NCI-H128 (cell line): ENCODE results near the gene SMAD1.
"Not testable (repeated sequence)": the region's sequence is repeated elsewhere in the genome, so short reads cannot be mapped to it uniquely, and the experiment has no call there.

Experiments used
- DNase-seq: peaks from one replicate; lab custom pipeline; 2025; ENCODE audit not compliant: unreplicated experiment; lab: John Stamatoyannopoulos, UW

SMAD1 gene

DNA sequence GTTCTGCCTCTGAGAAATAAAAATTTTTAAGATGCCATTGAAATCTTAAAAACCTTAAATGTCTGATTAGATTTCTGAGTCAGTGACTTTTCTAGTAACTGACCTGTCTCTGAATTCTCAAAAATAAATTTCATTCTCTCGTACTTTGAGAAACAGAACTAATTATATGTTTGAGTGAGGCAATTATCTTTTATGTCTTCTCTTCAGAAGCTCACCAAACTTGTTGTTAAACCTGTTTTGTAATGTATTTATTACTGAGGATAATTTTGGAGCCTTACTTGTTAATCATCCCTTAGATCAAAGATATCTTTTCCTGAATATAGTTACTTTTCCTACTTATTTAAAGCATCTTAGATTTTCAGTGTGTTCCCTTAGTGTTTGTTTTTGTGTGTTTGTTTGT is 73.0 kb downstream of the SMAD1 start:
- no peak for DNase-seq

DNA sequence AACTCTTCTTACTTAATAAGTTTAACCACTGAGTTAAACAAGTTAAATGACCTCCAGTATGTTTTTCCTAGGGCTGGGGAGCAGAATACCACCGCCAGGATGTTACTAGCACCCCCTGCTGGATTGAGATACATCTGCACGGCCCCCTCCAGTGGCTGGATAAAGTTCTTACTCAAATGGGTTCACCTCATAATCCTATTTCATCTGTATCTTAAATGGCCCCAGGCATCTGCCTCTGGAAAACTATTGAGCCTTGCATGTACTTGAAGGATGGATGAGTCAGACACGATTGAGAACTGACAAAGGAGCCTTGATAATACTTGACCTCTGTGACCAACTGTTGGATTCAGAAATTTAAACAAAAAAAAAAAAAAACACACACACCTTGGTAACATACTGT is 76.1 kb downstream of the SMAD1 start:
- DNase-seq, result no peak

DNA sequence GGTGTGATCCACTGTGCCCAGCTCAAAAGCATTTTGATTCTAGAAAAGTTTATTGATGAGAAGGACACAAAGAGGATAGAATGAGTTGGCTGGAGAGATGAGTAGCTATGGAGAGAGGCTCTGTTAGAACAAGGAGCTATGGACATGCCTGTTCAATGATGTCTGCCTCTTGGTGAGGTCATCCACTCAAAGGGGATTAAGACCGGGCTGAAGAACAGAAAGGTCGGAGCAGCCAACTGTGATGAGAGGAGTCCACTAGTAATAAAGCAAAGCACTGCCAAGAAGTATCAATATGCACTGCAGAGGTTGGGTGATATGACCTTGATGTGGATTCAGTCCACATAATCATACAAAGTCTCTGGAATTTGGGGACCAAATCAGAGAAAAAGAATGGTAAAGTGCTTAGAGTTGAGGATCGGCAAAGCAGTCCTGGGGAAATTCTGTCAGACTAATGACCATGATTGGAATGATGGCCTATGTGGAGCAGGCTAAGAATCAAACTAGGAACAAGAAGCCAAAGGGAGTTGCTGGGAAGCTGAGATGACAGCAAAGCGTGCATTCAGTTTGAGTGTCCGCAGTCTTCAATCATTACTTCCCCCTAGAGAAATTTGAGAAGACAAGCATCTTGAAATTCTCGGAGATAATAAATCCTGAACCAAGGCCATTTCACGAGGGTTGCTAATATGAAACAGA is 81.8 kb downstream of the SMAD1 start:
- DNase-seq, result no peak

DNA sequence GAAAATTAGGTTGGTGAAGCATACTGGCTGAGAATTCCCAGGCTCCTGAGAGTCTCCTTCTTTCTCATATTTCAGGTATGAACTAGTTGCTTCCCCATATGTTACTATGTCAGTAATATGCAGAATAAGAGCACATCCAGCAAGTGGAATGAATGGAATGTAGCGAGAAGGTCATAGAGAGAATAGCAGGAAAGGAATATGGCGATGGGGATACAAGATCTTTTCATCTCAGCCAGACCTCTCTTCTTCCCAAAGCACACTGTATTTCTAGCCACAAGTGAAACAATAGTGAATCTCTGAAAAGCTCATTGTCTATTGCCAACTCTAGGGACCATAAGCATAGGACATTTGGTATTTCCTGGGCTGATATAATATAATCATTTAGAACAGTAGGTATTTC is 82.9 kb downstream of the SMAD1 start:
- no peak for DNase-seq

DNA sequence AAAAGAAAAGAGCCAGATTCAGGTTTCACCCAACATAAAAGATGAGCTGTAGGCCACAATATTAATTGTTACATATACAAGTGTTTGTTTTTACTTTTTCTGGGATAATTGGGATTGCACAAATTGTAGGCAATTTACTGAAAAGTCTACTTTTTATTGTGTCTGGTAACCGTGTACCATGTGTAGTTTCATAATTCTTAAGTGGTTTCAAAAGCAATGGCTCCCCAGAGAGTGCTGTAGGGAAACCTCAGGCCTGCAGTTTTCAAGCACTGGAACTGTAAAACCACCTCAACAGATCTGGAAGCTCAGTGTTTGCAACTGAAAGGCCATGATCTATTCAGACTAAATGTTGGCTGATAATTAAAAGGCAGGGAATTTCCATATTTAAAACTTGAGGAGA is 83.7 kb downstream of the SMAD1 start:
- DNase-seq, result no peak

DNA sequence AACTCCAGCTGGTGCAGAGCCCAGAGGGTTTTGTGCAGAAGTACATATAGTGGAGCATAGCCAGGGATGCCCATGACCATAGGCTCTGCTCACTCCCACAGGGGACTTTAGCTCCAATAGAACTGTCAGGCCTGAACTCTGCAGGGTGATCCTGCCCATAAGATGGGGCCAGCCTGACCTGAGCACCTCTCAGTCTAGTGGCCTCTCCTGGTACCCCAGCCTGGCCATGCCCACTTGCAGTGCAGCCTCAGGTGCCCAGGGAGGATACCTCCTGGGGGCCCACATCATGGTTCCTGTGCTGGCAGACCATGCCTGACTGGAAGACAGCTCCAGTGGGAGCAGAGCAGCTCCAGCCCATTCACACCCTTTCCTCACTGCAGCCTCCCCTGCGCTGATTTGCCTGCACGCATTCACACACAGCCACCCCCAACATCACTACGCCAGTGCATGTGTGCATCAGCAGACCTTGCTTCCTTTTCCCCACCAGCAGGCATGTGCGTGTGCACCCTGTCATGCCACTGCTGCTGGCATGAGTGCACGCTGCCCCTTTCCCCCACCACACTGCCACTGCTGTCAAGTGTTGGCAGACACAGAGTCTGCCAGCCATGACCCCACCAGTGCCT is 84.5 kb downstream of the SMAD1 start:
- no peak for DNase-seq

DNA sequence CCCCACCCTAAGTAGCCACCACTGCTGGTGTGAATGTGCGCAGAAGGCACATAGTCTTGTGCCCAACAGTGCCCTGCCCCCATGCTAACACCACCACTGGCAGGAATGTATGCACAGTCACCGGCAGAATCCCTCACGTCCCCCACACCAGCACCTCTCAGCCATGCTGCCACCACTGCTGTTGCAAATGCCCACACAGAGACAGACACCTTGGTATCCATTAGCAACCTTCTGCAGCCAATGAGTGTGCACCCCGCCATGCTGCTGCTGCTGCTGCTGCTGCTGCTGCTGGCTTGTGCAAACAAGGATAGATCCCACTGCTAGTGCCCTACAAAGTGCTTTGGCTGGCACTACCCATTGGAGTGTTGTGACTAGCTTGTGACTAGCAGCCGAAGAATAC is 85.1 kb downstream of the SMAD1 start:
- no peak for DNase-seq

DNA sequence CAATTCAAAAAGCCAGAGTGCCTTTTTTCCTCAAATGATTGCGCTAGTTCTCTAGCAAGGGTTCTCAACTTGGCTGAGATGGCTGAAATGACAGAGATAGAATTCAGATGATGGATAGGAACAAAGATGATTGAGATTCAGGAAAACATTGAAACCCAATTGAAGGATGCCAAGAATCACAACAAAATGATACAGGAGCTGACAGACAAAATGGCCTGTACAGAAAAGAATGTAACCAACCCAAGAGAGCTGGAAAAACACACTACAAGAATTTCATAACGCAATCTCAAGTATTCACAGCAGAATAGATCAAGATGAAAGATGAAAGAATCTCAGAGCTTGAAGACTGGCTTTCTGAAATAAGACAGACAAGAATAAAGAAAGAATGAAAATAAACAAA is 85.9 kb downstream of the SMAD1 start:
- DNase-seq, result no peak

DNA sequence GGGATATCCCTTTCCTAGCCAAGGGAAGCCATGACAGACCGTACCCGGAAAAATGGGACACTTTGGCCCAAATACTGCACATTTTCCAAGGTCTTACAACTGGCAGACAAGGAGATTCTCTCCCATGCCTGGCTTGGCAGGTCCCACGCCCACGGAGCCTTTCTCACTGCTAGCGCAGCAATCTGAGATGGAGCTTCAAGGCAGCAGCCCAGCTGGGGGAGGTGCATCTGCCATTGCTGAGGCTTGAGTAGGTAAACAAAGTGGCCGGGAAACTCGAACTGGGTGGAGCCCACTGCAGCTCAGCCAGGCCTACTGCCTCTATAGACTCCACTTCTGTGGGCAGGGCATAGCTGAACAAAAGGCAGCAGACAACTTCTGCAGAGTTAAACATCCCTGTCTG is 92.9 kb downstream of the SMAD1 start:
- not testable (repeated sequence) for DNase-seq

DNA sequence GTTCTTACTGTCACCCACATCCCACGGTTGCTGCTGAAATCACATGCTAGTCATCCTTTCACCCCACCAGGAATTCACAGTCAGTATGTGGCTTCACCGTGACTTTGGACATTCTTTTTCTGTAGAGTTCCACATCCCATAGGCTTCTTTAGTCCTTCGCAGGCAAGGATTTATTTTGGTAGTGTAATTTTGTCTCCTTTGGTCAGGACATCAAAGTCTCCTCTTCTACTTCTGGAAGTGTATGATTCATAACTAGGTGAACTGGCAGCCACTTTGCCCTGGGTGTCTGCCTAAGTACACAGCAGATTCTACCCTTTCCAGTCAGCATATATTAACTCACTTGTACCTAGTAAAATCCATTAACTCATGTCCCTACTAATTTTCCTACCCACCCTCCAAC is 99.3 kb downstream of the SMAD1 start:
- no peak for DNase-seq

DNA sequence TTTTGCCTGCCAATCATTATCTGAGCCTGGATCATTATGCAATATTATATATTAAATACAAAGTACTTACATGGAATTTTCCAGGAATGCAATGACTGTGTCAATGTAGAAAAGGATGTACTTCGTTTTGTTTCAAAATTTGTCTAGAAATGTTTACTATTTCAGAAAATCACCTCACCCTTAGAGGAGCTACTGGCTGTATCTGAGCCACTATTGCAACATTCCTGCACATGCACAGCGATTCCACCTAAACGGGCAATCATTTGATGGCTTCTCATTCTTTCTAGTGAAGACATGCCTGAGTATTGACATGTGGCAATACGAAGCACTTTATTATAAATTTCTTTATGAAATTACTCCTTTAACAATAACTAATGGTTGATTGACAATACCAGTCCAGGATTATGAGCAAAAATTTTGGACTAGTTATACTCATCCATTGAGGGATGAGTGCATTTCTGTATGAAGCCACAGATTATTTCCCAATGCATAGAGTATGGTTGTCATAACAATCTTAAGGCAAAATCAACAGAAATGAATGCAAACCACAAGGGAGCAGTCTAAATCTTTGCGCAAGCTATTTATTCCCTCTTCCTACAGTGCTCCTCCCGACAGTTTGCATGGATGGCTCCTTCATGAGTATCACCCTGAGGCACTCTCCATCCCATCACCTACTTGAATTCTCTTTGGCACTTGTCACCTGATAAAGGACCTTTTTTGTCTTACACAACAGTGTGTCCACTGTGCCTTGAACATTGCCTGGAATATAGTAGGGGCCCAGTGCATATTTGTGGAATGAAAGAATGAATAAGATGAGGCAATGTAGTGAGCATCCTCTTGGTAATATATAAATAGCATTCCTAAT is 101.8 kb downstream of the SMAD1 start:
- DNase-seq, result no peak

DNA sequence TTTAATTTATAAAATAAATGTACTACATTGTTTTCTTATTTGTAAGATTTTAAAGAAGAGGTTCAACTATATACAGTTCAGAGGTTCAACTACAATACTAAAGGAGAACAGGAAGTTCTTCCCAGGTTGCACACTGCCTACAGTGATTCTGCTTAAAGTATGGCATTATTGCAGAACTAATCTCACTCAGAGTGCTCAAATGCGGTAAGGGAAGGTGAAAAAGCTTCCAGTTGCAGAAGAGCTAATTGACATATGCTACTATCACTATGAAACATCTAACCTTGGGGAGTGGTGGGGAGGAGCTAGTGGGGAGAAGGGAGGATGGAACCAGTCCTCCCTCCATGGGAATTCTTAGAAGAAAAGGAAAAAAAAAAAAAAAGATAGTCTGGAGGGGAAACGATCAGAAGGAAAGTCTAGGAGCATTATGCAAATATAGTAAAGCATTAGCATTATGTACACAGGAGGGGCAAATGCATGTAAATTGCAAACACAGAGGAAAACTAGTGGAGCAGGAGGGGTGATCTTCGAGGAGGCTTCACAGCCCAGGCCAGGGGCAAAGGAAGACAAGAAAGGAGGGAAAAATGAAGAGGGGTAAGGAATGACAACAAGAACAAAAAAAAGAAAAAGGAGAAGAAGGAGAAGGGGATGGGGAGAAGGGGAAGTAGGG is 105.6 kb downstream of the SMAD1 start:
- DNase-seq, result no peak

DNA sequence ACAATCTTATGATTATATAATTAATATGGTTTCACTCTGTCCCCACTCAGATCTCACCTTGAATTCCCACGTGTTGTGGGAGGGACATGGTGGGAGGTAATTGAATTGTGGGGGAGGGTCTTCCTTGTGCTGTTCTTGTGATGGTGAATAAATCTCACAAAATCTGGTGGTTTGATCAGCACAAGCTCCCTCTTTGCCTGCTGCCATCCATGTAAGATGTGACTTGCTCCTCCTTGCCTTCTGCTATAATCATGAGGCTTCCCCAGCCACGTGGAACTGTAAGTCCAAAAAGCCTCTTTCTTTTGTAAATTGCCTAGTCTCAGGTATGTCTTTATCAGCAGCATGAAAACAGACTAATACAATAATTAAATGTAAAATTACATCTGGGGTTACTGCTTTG is 107.7 kb downstream of the SMAD1 start:
- DNase-seq, result not testable (repeated sequence)

DNA sequence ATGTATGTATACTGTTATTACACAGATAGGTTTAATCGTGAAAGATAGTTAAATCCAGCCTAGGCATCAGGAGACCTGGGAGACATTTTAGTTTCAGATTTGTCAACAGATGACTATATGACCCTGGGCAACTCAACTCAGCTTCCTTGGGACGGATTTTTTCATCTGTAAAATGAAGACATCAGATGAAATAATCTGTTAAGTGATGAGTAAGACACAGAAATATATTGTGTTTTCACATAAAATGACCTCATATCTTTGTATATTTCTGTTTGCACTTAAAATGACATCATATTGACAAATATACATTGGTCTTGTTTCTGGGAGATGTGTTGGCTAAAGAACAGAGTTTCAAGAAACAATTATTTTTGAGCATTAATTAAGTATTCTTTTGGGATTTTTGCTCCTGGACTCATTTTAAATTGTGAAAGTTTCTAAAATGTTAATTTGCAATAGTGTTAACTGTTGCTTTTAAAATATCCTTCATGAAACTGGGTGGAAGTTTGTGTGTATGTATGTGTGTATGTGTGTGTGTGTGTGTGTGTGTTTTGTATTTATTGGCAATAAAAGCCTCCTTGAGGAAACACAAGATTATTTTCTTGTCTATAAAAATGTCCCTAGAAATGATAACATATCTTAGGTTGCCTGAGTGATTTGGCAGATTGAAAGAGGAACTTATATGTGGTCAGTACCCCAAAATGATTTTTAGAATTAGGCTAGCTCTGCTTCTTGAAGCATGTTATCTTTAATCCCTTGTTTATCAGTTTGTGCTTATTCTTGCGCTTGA is 108.5 kb downstream of the SMAD1 start:
- DNase-seq, result no peak

DNA sequence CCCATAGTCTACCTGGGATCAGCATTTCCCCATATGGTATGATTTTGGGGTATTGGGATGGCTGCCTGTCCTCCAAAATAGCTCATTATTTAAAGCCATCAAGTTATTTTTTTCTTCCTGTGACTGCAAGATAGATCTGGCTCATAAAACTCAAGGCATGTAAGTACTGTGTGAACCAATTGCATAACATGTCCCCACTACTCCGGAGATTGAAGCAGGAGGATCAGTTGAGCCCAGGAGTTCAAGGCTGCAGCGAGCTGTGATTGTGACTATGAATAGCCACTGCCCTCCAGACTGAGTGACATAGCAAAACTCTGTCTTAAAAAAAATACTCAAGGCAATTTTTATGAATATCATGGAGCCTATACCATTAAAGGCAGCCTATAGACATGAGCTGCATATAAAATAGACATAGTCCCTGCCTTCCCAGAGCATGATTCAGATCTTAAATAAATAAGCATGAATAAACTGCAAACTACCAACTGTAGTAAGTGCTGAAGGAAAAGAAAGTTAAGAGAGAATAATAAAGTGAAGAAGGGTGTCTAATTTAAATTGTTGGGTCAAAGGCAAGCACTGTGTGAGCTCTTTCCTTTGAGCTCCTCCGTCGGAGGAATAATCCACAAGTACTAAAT is 120.6 kb downstream of the SMAD1 start:
- no peak for DNase-seq

DNA sequence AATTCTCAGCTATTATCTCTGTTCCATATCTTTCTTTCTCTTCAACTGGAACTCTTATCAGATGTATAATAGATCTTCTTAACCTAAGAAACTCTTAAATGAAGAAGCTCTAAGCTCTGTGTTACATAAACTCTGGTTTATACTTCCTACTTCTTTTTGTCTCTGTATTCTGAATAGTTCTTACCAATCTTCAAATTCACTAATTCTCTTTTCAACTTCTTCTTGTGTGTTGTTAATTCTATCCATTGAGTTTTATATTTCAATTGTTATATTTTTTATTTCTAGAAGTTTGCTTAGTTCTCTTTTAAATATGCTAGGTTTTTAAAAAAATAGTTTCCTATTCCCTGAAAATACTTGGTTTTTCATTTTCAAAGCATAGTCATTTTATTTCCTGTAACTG is 124.3 kb downstream of the SMAD1 start:
- no peak for DNase-seq
